HepG2 (cell line): Measurements from ENCODE around the gene MESD. TPM values are rescaled to one million over a fixed set of nuclear protein-coding genes. Genes with fewer than 3 reads are reported as not detected.

Experiments used
- ATAC-seq: fragments of 200-7000 bp; cut with Tn5 transposase; 3 replicates; pipeline ENCODE4 v1.9.1; 2020; ENCODE audit warnings: mild to moderate bottlenecking, moderate library complexity
- BruUV-seq: library from RNA; stranded (reverse); fragments of 400-500 nt; replicated peaks from 2 replicates; lab custom pipeline; 2021; lab: Mats Ljungman, UMichigan
- CTCF ChIA-PET: fragments of 300-600 bp; formaldehyde crosslinking; extraction: SDS; loops from one replicate; lab custom pipeline; 2021; ENCODE audit warnings: low total read pairs, inconsistent platforms, low intra/inter-chr PET ratio; lab: Yijun Ruan, JAX
- POLR2A ChIA-PET: fragments of 350-600 bp; sonication (Branson Sonifier 250); formaldehyde crosslinking; loops from one replicate; lab custom pipeline; 2020; ENCODE audit warnings: antibody characterized with exemption, inconsistent platforms; lab: Yijun Ruan, JAX
- DNase-seq: peaks from one replicate; pipeline ENCODE4 v3.0.0-alpha.2; 2015; ENCODE audit warnings: low spot score
- FAIRE-seq: peaks from 3 replicates; lab custom pipeline; 2011; peaks lifted over from hg19 to GRCh38; lab: Jason Lieb, UNC
- H2AFZ ChIP-seq: one replicate; pipeline ENCODE4 v1.6.1; 2011; ENCODE audit warnings: low read length, inconsistent platforms
- H3K27ac ChIP-seq: fragments of 300-600 bp; 3 replicates; pipeline ENCODE4 v1.8.0; 2011; ENCODE audit warnings: mixed run types, mild to moderate bottlenecking, mixed read lengths, low read length, inconsistent platforms; ENCODE audit not compliant: insufficient read depth; ENCODE audit errors: extremely low read length
- H3K27me3 ChIP-seq, 2 experiments: fragments of 200-600 bp in 1 of 2; 2 replicates in 1 of 2; 3 replicates in 1 of 2; pipeline versions ENCODE4 v1.6.0 to v1.8.0; 2011; ENCODE audit warnings: low read length in 2 of 2, mild to moderate bottlenecking in 2 of 2, moderate library complexity in 2 of 2, inconsistent platforms in 1 of 2; ENCODE audit not compliant: insufficient read depth in 2 of 2, control insufficient read depth in 1 of 2
- H3K36me3 ChIP-seq, 2 experiments: fragments of 200-600 bp in 1 of 2; replicated peaks in 1 of 2; 2 replicates in 1 of 2; 3 replicates in 1 of 2; pipeline versions ENCODE4 v1.5.1 to v1.8.0; 2011; ENCODE audit warnings: low read length in 2 of 2, inconsistent platforms in 1 of 2; ENCODE audit not compliant: insufficient read depth in 2 of 2, control insufficient read depth in 1 of 2
- H3K4me1 ChIP-seq: 2 replicates; pipeline ENCODE4 v1.5.1; 2012; ENCODE audit warnings: low read length, inconsistent platforms; ENCODE audit not compliant: insufficient read depth
- H3K4me2 ChIP-seq: 2 replicates; pipeline ENCODE4 v1.6.0; 2011; ENCODE audit warnings: low read depth, low read length, inconsistent platforms
- H3K4me3 ChIP-seq, 3 experiments: fragments of 200-600 bp in 1 of 3; sonication (generic), shearing (Covaris generic) in 1 of 3; replicated peaks in 1 of 3; 2 replicates each; pipeline ENCODE4 v1.5.1; 2011 to 2016; ENCODE audit warnings: low read length in 3 of 3, inconsistent platforms in 2 of 3, low read depth in 2 of 3, mild to moderate bottlenecking in 2 of 3, control low read depth in 1 of 3, mixed read lengths in 1 of 3; ENCODE audit not compliant: insufficient read depth in 1 of 3
- H3K79me2 ChIP-seq: one replicate; pipeline ENCODE4 v1.6.1; 2011; ENCODE audit warnings: low read length, inconsistent platforms; ENCODE audit not compliant: insufficient read depth
- H3K9ac ChIP-seq: 2 replicates; pipeline ENCODE4 v1.6.0; 2011; ENCODE audit warnings: mild to moderate bottlenecking, low read depth, low read length, inconsistent platforms; ENCODE audit not compliant: insufficient read depth
- H3K9me3 ChIP-seq: 2 replicates; pipeline ENCODE4 v1.5.1; 2012; ENCODE audit warnings: mild to moderate bottlenecking, low read length
- H4K20me1 ChIP-seq: 2 replicates; pipeline ENCODE4 v1.6.0; 2011; ENCODE audit warnings: inconsistent platforms, mild to moderate bottlenecking, low read length, moderate library complexity; ENCODE audit not compliant: insufficient read depth
- AGO1 ChIP-seq: fragments of 200-400 bp; formaldehyde crosslinking; IDR thresholded peaks from 2 replicates; pipeline ENCODE4 v1.6.1; 2017; ENCODE audit warnings: mild to moderate bottlenecking, low read depth, low read length, moderate library complexity; ENCODE audit not compliant: poor library complexity, severe bottlenecking
- DNMT1 ChIP-seq: sonication (generic); formaldehyde crosslinking; IDR thresholded peaks from 2 replicates; pipeline ENCODE4 v1.5.1; 2020; ENCODE audit warnings: mild to moderate bottlenecking, missing genetic modification reagents
- HHEX ChIP-seq: IDR thresholded peaks from 2 replicates; pipeline ENCODE4 v1.6.1; 2016; ENCODE audit warnings: control low read depth
- ZMAT3 ChIP-seq: sonication (generic); formaldehyde crosslinking; conservative IDR thresholded peaks from 2 replicates; pipeline ENCODE4 v1.7.0; 2021; ENCODE audit warnings: missing genetic modification reagents
- ZNF724P ChIP-seq: sonication (generic); formaldehyde crosslinking; IDR thresholded peaks from 2 replicates; pipeline ENCODE4 v1.8.0; 2022; ENCODE audit warnings: missing genetic modification reagents, borderline replicate concordance
- ZNF749 ChIP-seq: sonication (generic); formaldehyde crosslinking; IDR thresholded peaks from 2 replicates; pipeline ENCODE4 v1.8.0; 2022; ENCODE audit warnings: mild to moderate bottlenecking, missing genetic modification reagents, moderate library complexity, borderline replicate concordance
- ZNF773 ChIP-seq: sonication (generic); formaldehyde crosslinking; IDR thresholded peaks from 2 replicates; pipeline ENCODE4 v1.4.0; 2020; ENCODE audit warnings: missing genetic modification reagents, borderline replicate concordance
- ZNF883 ChIP-seq: sonication (generic); formaldehyde crosslinking; IDR thresholded peaks from 2 replicates; pipeline ENCODE4 v1.5.1; 2020; ENCODE audit warnings: mild to moderate bottlenecking, missing genetic modification reagents; ENCODE audit errors: not compliant biosample characterization
- WGBS: methylation state at CpG from one replicate; pipeline ENCODE4 v1.1.6; 2017; ENCODE audit warnings: low lambda C conversion rate; 5-methylcytosine and 5-hydroxymethylcytosine counted together
- in situ Hi-C: cut with HindIII; loops from 2 replicates; pipeline ENCODE4 v1.10.0; 2017; ENCODE audit warnings: low pct_unique_long_range_greater_than_20kb; ENCODE audit not compliant: extremely low pct_ligation_motif_present
- intact Hi-C: fragments of 100-400 bp; cut with micrococcal nuclease; formaldehyde crosslinking; loops from one replicate; pipeline ENCODE4 v1.10.0; 2022; ENCODE audit not compliant: unreplicated experiment
- polyA plus RNA-seq, 8 experiments: library from polyadenylated mRNA; depleted of rRNA in 3 of 8; stranded (reverse) in 7 of 8; unstranded in 1 of 8; fragments of >200 nt; fragmentation: Illumina TruSeq in 4 of 8; extraction: Trizol in 4 of 8; gene quantifications; 2 replicates each; pipeline versions ENCODE4 v1.2.1 to v1.2.3, GENCODE V29; 2011 to 2016; ENCODE audit warnings: low read depth in 4 of 8, missing spikeins in 1 of 8, mixed read lengths in 1 of 8; ENCODE audit not compliant: insufficient read depth in 1 of 8
- total RNA-seq, 5 experiments: library from RNA; depleted of rRNA; stranded (reverse); fragments of >200 nt; fragmentation: Illumina TruSeq; extraction: Trizol; gene quantifications; 2 replicates each; pipeline ENCODE4 v1.2.3, GENCODE V29; 2016; ENCODE audit warnings: low read depth in 1 of 5
- TF ChIP-seq, protein P1 (sequence below): sonication (generic); formaldehyde crosslinking; IDR thresholded peaks from 2 replicates; pipeline ENCODE4 v1.4.0; 2020; ENCODE audit warnings: missing genetic modification reagents
- TF ChIP-seq, protein P2 (sequence below), 2 experiments: IDR thresholded peaks; 2 replicates each; pipeline ENCODE4 v1.6.1; 2011 to 2012; ENCODE audit warnings: low read length in 2 of 2, borderline replicate concordance in 1 of 2, low read depth in 1 of 2, mild to moderate bottlenecking in 1 of 2, moderate library complexity in 1 of 2
- TF ChIP-seq, protein P3 (sequence below): sonication (generic); formaldehyde crosslinking; IDR thresholded peaks from 2 replicates; pipeline ENCODE4 v1.5.0; 2020; ENCODE audit warnings: missing genetic modification reagents
- TF ChIP-seq, protein P4 (sequence below): sonication (generic); formaldehyde crosslinking; IDR thresholded peaks from 2 replicates; pipeline ENCODE4 v1.4.0; 2020; ENCODE audit warnings: low read depth, missing genetic modification reagents
- TF ChIP-seq, protein P5 (sequence below): sonication (generic); formaldehyde crosslinking; IDR thresholded peaks from 2 replicates; pipeline ENCODE4 v1.9.0; 2022; ENCODE audit warnings: missing genetic modification reagents, mild to moderate bottlenecking, borderline replicate concordance

The MESD gene
- total and polyA plus RNA-seq, 2 of the 13 experiments (the other 11 are each of a cell fraction or from before 2014, with no cell fraction given) = 18.0 to 46.2 TPM

DNA sequence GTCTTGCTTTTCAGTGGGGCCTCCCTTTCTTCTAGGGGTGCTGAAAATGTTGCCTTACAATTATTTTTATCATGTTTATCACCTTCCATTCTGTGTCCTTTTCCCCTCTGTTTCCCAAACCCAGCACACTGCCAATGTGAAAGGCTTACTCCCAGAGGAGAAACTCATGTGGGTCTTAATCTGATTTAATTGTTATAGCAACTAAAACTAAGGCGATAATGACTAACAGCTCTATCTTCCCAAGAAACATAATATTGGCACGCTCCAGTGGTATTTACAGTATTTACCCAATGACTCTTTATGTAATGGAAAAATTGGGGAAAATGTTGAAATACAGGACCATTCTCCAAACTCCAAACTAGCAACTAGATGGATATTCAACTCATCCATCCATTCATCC is 58.4 kb downstream of the MESD start:
- Histone ChIP-seq H3K36me3 (peaks cover 24 to 62% of the 10 kb centered on the region in 2 experiments; a peak in 4 of 5 replicates), H3K4me2 (no peak overlapping the region), H3K9ac (no peak overlapping the region), H3K9me3 (no peaks in the 10 kb centered on the region), H3K27ac (no peak overlapping the region), H3K4me1 (no peaks in the 10 kb centered on the region), H2AFZ (no peak overlapping the region), H3K27me3 (no peaks in the 10 kb centered on the region), H3K79me2 (no peaks in the 10 kb centered on the region), H4K20me1 (no peaks in the 10 kb centered on the region), H3K4me3 (no peak overlapping the region)
- intact Hi-C loops (no loop called here), in situ Hi-C loops (no loop called here)
- FAIRE-seq = no peak
- BruUV-seq = no TSS peak
- ChIA-PET POLR2A (no interaction called here), CTCF (no interaction called here)
- 100% methylated on average over 2 of the region's 2 CpGs for WGBS
- DNase-seq = no peak
- ATAC-seq = no peak
- TF ChIP-seq, protein P1, sequence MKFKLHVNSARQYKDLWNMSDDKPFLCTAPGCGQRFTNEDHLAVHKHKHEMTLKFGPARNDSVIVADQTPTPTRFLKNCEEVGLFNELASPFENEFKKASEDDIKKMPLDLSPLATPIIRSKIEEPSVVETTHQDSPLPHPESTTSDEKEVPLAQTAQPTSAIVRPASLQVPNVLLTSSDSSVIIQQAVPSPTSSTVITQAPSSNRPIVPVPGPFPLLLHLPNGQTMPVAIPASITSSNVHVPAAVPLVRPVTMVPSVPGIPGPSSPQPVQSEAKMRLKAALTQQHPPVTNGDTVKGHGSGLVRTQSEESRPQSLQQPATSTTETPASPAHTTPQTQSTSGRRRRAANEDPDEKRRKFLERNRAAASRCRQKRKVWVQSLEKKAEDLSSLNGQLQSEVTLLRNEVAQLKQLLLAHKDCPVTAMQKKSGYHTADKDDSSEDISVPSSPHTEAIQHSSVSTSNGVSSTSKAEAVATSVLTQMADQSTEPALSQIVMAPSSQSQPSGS (CRISPR knock-in tag) = no peak
- TF ChIP-seq AGO1 (no peak), ZNF724P (CRISPR knock-in tag) (no peak), HHEX (CRISPR knock-in tag) (no peak), ZNF749 (CRISPR knock-in tag) (no peak), DNMT1 (CRISPR knock-in tag) (no peak), ZMAT3 (CRISPR knock-in tag) (no peak), ZNF883 (CRISPR knock-in tag) (no peak), ZNF773 (CRISPR knock-in tag) (no peak)
- TF ChIP-seq, protein P2, sequence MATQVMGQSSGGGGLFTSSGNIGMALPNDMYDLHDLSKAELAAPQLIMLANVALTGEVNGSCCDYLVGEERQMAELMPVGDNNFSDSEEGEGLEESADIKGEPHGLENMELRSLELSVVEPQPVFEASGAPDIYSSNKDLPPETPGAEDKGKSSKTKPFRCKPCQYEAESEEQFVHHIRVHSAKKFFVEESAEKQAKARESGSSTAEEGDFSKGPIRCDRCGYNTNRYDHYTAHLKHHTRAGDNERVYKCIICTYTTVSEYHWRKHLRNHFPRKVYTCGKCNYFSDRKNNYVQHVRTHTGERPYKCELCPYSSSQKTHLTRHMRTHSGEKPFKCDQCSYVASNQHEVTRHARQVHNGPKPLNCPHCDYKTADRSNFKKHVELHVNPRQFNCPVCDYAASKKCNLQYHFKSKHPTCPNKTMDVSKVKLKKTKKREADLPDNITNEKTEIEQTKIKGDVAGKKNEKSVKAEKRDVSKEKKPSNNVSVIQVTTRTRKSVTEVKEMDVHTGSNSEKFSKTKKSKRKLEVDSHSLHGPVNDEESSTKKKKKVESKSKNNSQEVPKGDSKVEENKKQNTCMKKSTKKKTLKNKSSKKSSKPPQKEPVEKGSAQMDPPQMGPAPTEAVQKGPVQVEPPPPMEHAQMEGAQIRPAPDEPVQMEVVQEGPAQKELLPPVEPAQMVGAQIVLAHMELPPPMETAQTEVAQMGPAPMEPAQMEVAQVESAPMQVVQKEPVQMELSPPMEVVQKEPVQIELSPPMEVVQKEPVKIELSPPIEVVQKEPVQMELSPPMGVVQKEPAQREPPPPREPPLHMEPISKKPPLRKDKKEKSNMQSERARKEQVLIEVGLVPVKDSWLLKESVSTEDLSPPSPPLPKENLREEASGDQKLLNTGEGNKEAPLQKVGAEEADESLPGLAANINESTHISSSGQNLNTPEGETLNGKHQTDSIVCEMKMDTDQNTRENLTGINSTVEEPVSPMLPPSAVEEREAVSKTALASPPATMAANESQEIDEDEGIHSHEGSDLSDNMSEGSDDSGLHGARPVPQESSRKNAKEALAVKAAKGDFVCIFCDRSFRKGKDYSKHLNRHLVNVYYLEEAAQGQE (IDR thresholded peaks at IDR 0.05; ENCODE audit: borderline replicate concordance in 1 of 2, low read depth in 1 of 2, low read length in 2 of 2) = no peak
- TF ChIP-seq, protein P3, sequence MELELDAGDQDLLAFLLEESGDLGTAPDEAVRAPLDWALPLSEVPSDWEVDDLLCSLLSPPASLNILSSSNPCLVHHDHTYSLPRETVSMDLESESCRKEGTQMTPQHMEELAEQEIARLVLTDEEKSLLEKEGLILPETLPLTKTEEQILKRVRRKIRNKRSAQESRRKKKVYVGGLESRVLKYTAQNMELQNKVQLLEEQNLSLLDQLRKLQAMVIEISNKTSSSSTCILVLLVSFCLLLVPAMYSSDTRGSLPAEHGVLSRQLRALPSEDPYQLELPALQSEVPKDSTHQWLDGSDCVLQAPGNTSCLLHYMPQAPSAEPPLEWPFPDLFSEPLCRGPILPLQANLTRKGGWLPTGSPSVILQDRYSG (CRISPR knock-in tag) = no peak
- TF ChIP-seq, protein P4, sequence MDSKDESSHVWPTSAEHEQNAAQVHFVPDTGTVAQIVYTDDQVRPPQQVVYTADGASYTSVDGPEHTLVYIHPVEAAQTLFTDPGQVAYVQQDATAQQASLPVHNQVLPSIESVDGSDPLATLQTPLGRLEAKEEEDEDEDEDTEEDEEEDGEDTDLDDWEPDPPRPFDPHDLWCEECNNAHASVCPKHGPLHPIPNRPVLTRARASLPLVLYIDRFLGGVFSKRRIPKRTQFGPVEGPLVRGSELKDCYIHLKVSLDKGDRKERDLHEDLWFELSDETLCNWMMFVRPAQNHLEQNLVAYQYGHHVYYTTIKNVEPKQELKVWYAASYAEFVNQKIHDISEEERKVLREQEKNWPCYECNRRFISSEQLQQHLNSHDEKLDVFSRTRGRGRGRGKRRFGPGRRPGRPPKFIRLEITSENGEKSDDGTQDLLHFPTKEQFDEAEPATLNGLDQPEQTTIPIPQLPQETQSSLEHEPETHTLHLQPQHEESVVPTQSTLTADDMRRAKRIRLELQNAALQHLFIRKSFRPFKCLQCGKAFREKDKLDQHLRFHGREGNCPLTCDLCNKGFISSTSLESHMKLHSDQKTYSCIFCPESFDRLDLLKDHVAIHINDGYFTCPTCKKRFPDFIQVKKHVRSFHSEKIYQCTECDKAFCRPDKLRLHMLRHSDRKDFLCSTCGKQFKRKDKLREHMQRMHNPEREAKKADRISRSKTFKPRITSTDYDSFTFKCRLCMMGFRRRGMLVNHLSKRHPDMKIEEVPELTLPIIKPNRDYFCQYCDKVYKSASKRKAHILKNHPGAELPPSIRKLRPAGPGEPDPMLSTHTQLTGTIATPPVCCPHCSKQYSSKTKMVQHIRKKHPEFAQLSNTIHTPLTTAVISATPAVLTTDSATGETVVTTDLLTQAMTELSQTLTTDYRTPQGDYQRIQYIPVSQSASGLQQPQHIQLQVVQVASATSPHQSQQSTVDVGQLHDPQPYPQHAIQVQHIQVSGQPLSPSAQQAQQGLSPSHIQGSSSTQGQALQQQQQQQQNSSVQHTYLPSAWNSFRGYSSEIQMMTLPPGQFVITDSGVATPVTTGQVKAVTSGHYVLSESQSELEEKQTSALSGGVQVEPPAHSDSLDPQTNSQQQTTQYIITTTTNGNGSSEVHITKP (CRISPR knock-in tag) = no peak
- TF ChIP-seq, protein P5, sequence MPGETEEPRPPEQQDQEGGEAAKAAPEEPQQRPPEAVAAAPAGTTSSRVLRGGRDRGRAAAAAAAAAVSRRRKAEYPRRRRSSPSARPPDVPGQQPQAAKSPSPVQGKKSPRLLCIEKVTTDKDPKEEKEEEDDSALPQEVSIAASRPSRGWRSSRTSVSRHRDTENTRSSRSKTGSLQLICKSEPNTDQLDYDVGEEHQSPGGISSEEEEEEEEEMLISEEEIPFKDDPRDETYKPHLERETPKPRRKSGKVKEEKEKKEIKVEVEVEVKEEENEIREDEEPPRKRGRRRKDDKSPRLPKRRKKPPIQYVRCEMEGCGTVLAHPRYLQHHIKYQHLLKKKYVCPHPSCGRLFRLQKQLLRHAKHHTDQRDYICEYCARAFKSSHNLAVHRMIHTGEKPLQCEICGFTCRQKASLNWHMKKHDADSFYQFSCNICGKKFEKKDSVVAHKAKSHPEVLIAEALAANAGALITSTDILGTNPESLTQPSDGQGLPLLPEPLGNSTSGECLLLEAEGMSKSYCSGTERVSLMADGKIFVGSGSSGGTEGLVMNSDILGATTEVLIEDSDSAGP (CRISPR knock-in tag) = no peak
